Measurements from ENCODE around the gene DLAT. TPM values are rescaled to one million over a fixed set of nuclear protein-coding genes. Genes with fewer than 3 reads are reported as not detected.
A peak's percentile ranks its signal among the peaks of the same experiment; 100 is the strongest.

DLAT gene
- total RNA-seq, 1 experiment from 2014 or later = 99.3 TPM

DNA sequence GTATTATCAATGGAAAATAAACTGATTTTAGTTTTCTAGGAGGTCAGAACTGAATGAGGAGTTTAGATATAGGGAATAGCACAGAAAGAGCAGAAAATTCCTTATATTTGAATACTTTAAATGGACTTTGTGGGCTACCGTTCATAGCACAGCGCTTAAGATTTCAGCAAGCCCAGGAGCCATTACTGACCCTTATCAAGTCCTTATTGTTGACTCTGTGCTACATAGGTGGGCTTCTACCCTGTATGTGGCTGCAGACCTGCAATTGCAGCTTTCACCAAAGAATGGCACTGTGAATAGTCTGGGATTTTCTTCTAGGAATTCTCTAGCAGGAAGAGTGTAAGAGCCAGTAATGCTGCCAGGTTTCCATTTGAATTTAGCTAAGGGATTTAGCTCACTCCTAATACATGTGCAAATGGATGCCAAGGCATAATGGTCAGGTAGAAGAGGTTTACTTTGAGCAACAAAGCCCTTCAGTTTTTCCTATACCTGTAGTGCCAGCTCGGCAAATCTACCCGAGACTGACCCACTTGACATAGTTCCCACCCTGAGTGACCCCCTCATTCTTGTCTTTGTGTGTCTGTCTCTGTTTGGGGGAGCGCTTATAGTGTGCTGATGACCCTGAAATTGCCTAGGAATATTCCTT is 42.5 kb upstream of the DLAT start:
- Histone ChIP-seq H3K36me3 (ENCODE audit: control insufficient read depth, insufficient read depth, low read length) (no peaks in the 10 kb centered on the region), H3K27me3 (replicated peaks; ENCODE audit: control insufficient read depth, insufficient read depth, low read length) (no peaks in the 10 kb centered on the region), H3K4me1 (peaks cover 29% of the 10 kb centered on the region), H3K4me3 (ENCODE audit: low read depth, low read length) (no peak overlapping the region), H3K9me3 (no peaks in the 10 kb centered on the region)
- BruUV-seq (replicated peaks) = no TSS peak
- peak overlapping the region; percentile 80 for H3K27ac Mint-ChIP-seq (ENCODE audit: unreplicated experiment)
- ChIA-PET POLR2A (interaction anchor here (0.5 to 1.7 kb wide), 2 partner anchors 43 to 277 kb away, joined by 3 to 5 read pairs; partner anchors contain the start of gene DLAT), CTCF (interaction anchor here (0.7 to 4.4 kb wide), 26 partner anchors 10 to 111 kb away, joined by 3 to 102 read pairs (median 7); partner anchors contain the start of genes ALG9, C11orf52, DIXDC1 and DLAT)
- no peaks in the 10 kb centered on the region for H3K36me3 Mint-ChIP-seq (ENCODE audit: insufficient read depth, unreplicated experiment)
- H3K9me3 Mint-ChIP-seq (ENCODE audit: unreplicated experiment) = no peaks in the 10 kb centered on the region
- H3K4me3 Mint-ChIP-seq (ENCODE audit: unreplicated experiment) = peak overlapping the region; percentile 53
- TF ChIP-seq, protein P1, sequence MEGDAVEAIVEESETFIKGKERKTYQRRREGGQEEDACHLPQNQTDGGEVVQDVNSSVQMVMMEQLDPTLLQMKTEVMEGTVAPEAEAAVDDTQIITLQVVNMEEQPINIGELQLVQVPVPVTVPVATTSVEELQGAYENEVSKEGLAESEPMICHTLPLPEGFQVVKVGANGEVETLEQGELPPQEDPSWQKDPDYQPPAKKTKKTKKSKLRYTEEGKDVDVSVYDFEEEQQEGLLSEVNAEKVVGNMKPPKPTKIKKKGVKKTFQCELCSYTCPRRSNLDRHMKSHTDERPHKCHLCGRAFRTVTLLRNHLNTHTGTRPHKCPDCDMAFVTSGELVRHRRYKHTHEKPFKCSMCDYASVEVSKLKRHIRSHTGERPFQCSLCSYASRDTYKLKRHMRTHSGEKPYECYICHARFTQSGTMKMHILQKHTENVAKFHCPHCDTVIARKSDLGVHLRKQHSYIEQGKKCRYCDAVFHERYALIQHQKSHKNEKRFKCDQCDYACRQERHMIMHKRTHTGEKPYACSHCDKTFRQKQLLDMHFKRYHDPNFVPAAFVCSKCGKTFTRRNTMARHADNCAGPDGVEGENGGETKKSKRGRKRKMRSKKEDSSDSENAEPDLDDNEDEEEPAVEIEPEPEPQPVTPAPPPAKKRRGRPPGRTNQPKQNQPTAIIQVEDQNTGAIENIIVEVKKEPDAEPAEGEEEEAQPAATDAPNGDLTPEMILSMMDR (IDR thresholded peaks at IDR 0.05; ENCODE audit: insufficient read depth in 1 of 2, low read depth in 1 of 2, low read length in 1 of 2, severe bottlenecking in 1 of 2, unreplicated experiment in 1 of 2) = no peak
- intact Hi-C loops (cut with micrococcal nuclease; ENCODE audit: unreplicated experiment) = loop anchor here (1.0 to 5.0 kb wide), 8 partner anchors 38 to 380 kb away; partner anchors contain the start of genes C11orf52, CFAP68, DLAT and FDXACB1
- H3K27me3 Mint-ChIP-seq (ENCODE audit: insufficient read depth, unreplicated experiment) = no peaks in the 10 kb centered on the region
- H3K4me1 Mint-ChIP-seq (ENCODE audit: low read depth, unreplicated experiment) = peaks cover 30% of the 10 kb centered on the region
- DNase-seq = no peak

DNA sequence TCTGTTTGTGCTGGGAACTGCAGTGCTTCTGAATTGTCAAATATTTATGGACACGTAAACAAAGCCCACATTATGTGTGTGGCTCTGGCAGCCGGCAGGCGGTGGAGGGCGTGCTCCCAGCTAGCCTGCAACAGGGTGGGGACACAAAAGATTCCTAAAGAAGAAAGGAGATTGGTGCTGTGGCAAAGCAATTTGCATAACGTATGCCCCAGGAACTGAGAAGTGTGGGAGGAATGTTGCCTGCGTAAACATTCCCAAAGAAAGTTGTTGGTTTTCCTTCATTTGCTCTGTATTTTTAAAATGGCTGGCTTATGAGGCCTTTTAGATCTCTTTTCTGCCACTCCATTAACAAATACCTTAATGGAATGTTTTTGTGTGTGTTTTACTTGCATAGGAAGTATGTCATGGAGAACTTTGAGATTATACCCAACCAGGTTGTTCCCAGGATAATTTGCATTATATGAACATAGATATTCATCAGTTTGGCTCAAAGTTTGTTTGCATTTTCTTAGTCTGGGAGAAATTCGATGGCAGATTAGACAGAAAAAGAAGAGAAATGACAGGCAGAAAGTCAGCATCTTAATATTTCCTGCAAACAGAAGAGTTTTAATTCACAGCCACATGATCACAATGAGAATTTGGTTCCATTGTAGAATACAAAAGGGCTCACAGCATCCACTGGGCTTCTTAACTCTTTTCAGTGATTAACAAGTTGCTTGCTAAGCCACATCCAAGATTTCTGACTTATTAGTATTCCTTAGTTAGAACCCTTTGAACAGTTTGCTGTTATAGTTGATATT is 41.8 kb upstream of the DLAT start:
- ChIA-PET CTCF (interaction anchor here (0.7 to 4.4 kb wide), 10 partner anchors 26 to 105 kb away, joined by 3 to 102 read pairs (median 28); partner anchors contain the start of genes C11orf52, DIXDC1 and FDXACB1), POLR2A (interaction anchor here (0.5 to 1.7 kb wide), 3 partner anchors 42 to 278 kb away, joined by 3 to 5 read pairs (median 3); partner anchors contain the start of gene DLAT)
- H3K36me3 Mint-ChIP-seq (ENCODE audit: insufficient read depth, unreplicated experiment) = no peaks in the 10 kb centered on the region
- TF ChIP-seq, protein P1 (IDR thresholded peaks at IDR 0.05; ENCODE audit: insufficient read depth in 1 of 2, low read depth in 1 of 2, low read length in 1 of 2, severe bottlenecking in 1 of 2, unreplicated experiment in 1 of 2) = peak in 1 of 2 experiments; percentile 40
- TSS peak; percentile 20 for BruUV-seq (replicated peaks)
- Histone ChIP-seq H3K36me3 (ENCODE audit: control insufficient read depth, insufficient read depth, low read length) (no peaks in the 10 kb centered on the region), H3K9me3 (no peaks in the 10 kb centered on the region), H3K4me3 (ENCODE audit: low read depth, low read length) (no peak overlapping the region), H3K27me3 (replicated peaks; ENCODE audit: control insufficient read depth, insufficient read depth, low read length) (no peaks in the 10 kb centered on the region), H3K4me1 (peaks cover 33% of the 10 kb centered on the region)
- H3K4me3 Mint-ChIP-seq (ENCODE audit: unreplicated experiment) = peak overlapping the region; percentile 53
- intact Hi-C loops (cut with micrococcal nuclease; ENCODE audit: unreplicated experiment) = loop anchor here (5.0 kb wide), 1 partner anchor 381 kb away; the partner anchor contains the start of gene SIK2
- H3K27ac Mint-ChIP-seq (ENCODE audit: unreplicated experiment) = peak overlapping the region; percentile 80
- peak; percentile 82 to 84 for DNase-seq
- peaks cover 30% of the 10 kb centered on the region for H3K4me1 Mint-ChIP-seq (ENCODE audit: low read depth, unreplicated experiment)
- H3K27me3 Mint-ChIP-seq (ENCODE audit: insufficient read depth, unreplicated experiment) = no peaks in the 10 kb centered on the region
- no peaks in the 10 kb centered on the region for H3K9me3 Mint-ChIP-seq (ENCODE audit: unreplicated experiment)

DNA sequence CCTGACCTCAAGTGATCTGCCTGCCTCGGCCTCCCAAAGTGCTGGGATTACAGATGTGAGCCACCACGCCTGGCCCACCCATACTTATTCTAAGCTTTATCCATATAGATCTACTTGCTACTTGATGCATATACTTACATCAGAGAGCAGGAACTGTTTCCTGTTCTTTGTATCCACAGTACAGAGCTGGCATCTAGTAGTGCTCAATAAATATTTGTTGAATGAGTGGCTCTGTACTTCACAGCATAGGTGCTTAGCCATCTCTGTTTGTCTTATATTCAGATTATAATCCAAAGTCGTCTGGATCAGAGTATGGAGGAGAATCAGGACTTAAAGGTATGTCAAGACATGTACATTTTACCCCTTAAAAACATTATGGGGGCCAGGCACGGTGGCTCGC is 38.6 kb upstream of the DLAT start:
- Histone ChIP-seq H3K4me3 (ENCODE audit: low read depth, low read length) (no peak overlapping the region), H3K36me3 (ENCODE audit: control insufficient read depth, insufficient read depth, low read length) (no peaks in the 10 kb centered on the region), H3K9me3 (no peaks in the 10 kb centered on the region), H3K4me1 (peaks cover 43% of the 10 kb centered on the region), H3K27me3 (replicated peaks; ENCODE audit: control insufficient read depth, insufficient read depth, low read length) (no peaks in the 10 kb centered on the region)
- no peaks in the 10 kb centered on the region for H3K9me3 Mint-ChIP-seq (ENCODE audit: unreplicated experiment)
- peaks cover 38% of the 10 kb centered on the region for H3K4me1 Mint-ChIP-seq (ENCODE audit: low read depth, unreplicated experiment)
- DNase-seq = no peak
- TF ChIP-seq, protein P1 (IDR thresholded peaks at IDR 0.05; ENCODE audit: insufficient read depth in 1 of 2, low read depth in 1 of 2, low read length in 1 of 2, severe bottlenecking in 1 of 2, unreplicated experiment in 1 of 2) = no peak
- no peaks in the 10 kb centered on the region for H3K27me3 Mint-ChIP-seq (ENCODE audit: insufficient read depth, unreplicated experiment)
- no peak overlapping the region for H3K4me3 Mint-ChIP-seq (ENCODE audit: unreplicated experiment)
- POLR2A ChIA-PET = no interaction called here
- peak overlapping the region; percentile 59 for H3K27ac Mint-ChIP-seq (ENCODE audit: unreplicated experiment)
- intact Hi-C loops (cut with micrococcal nuclease; ENCODE audit: unreplicated experiment) = no loop called here
- no TSS peak for BruUV-seq (replicated peaks)
- no peaks in the 10 kb centered on the region for H3K36me3 Mint-ChIP-seq (ENCODE audit: insufficient read depth, unreplicated experiment)
- CTCF ChIA-PET = no interaction called here

Measured in Caco-2 (cell line).